DND-41 (cell line): Measurements from ENCODE around the gene MCM7.

Experiments used
- ATAC-seq: fragments of 200-7000 bp; cut with Tn5 transposase; 3 replicates; pipeline ENCODE4 v1.9.1; 2021; ENCODE audit warnings: low read depth; ENCODE audit not compliant: insufficient read depth
- DNase-seq: peaks from one replicate; pipeline ENCODE4 v3.0.0-alpha.2; 2020
- H2AFZ ChIP-seq: 2 replicates; pipeline ENCODE4 v1.6.0; 2012; ENCODE audit warnings: low read depth, low read length
- H3K27ac ChIP-seq: 2 replicates; pipeline ENCODE4 v1.5.1; 2012; ENCODE audit warnings: low read length, inconsistent platforms
- H3K27me3 ChIP-seq: fragments of 200-600 bp; sonication (generic); 2 replicates; pipeline ENCODE4 v1.6.0; 2012; ENCODE audit warnings: low read length, mild to moderate bottlenecking, inconsistent platforms; ENCODE audit not compliant: insufficient read depth, poor library complexity
- H3K36me3 ChIP-seq: 2 replicates; pipeline ENCODE4 v1.5.1; 2012; ENCODE audit warnings: low read length, inconsistent platforms; ENCODE audit not compliant: insufficient read depth
- H3K4me1 ChIP-seq: 2 replicates; pipeline ENCODE4 v1.5.1; 2012; ENCODE audit warnings: mild to moderate bottlenecking, low read length; ENCODE audit not compliant: insufficient read depth
- H3K4me2 ChIP-seq: 2 replicates; pipeline ENCODE4 v1.6.0; 2012; ENCODE audit warnings: mild to moderate bottlenecking, moderate library complexity, low read length, inconsistent platforms; ENCODE audit not compliant: insufficient read depth
- H3K4me3 ChIP-seq, 2 experiments: fragments of 200-600 bp in 1 of 2; shearing (Covaris generic) in 1 of 2; 2 replicates each; pipeline ENCODE4 v1.5.1; 2012 to 2016; ENCODE audit warnings: inconsistent platforms in 2 of 2, low read length in 2 of 2, mild to moderate bottlenecking in 2 of 2, low read depth in 1 of 2, moderate library complexity in 1 of 2
- H3K79me2 ChIP-seq: 2 replicates; pipeline ENCODE4 v1.6.0; 2012; ENCODE audit warnings: low read length, inconsistent platforms; ENCODE audit not compliant: insufficient read depth
- H3K9ac ChIP-seq: 2 replicates; pipeline ENCODE4 v1.6.0; 2012; ENCODE audit warnings: low read depth, mild to moderate bottlenecking, inconsistent platforms, low read length, moderate library complexity
- H3K9me3 ChIP-seq: 2 replicates; pipeline ENCODE4 v1.5.1; 2012; ENCODE audit warnings: low read length, moderate library complexity, mild to moderate bottlenecking, inconsistent platforms; ENCODE audit not compliant: insufficient read depth, severe bottlenecking
- H4K20me1 ChIP-seq: 2 replicates; pipeline ENCODE4 v1.6.0; 2012; ENCODE audit warnings: low read length; ENCODE audit not compliant: insufficient read depth
- EZH2 ChIP-seq: IDR thresholded peaks from 3 replicates; pipeline ENCODE4 v1.6.1; 2012; ENCODE audit warnings: borderline replicate concordance, low read depth, mild to moderate bottlenecking, moderate library complexity, low read length, inconsistent platforms; ENCODE audit not compliant: severe bottlenecking
- TF ChIP-seq, protein P1 (sequence below): IDR thresholded peaks from 2 replicates; pipeline ENCODE4 v1.5.1; 2012; ENCODE audit warnings: borderline replicate concordance, low read length, moderate library complexity, mild to moderate bottlenecking; ENCODE audit not compliant: poor library complexity, severe bottlenecking; ENCODE audit errors: extremely low read depth

The MCM7 gene

DNA sequence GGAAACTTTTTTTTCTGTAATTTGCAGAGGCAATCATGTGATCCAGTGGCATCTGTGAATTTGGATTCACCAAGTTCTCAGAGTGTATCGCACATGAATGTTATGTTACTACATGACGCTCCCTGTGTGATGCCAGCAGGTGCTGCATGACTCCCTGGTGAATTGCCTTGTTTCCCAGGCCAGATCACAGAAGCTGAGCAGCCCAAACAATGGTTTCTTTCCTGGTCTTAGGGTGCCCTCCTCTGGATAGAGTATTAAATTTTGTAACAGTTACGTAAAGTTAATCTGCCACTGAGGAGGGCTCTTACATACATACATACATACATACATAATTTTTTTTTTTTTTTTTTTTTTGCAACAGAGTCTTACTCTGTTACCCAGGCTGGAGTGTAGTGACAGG lies 48.0 kb downstream of the MCM7 start:
- Histone ChIP-seq H3K27ac (no peak overlapping the region), H2AFZ (no peak overlapping the region), H3K9ac (no peak overlapping the region), H3K4me3 (no peak overlapping the region), H3K4me2 (no peak overlapping the region), H4K20me1 (no peaks in the 10 kb centered on the region), H3K36me3 (peaks cover 13% of the 10 kb centered on the region), H3K27me3 (no peaks in the 10 kb centered on the region), H3K79me2 (peaks cover 12% of the 10 kb centered on the region), H3K4me1 (peaks cover 20% of the 10 kb centered on the region), H3K9me3 (no peaks in the 10 kb centered on the region)
- DNase-seq (peak; percentile 37), ATAC-seq (peak; percentile 33; the same call in 2 of the 3 replicates)
- TF ChIP-seq, protein P1, sequence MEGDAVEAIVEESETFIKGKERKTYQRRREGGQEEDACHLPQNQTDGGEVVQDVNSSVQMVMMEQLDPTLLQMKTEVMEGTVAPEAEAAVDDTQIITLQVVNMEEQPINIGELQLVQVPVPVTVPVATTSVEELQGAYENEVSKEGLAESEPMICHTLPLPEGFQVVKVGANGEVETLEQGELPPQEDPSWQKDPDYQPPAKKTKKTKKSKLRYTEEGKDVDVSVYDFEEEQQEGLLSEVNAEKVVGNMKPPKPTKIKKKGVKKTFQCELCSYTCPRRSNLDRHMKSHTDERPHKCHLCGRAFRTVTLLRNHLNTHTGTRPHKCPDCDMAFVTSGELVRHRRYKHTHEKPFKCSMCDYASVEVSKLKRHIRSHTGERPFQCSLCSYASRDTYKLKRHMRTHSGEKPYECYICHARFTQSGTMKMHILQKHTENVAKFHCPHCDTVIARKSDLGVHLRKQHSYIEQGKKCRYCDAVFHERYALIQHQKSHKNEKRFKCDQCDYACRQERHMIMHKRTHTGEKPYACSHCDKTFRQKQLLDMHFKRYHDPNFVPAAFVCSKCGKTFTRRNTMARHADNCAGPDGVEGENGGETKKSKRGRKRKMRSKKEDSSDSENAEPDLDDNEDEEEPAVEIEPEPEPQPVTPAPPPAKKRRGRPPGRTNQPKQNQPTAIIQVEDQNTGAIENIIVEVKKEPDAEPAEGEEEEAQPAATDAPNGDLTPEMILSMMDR = peak; percentile 44
- no peak for TF ChIP-seq EZH2

DNA sequence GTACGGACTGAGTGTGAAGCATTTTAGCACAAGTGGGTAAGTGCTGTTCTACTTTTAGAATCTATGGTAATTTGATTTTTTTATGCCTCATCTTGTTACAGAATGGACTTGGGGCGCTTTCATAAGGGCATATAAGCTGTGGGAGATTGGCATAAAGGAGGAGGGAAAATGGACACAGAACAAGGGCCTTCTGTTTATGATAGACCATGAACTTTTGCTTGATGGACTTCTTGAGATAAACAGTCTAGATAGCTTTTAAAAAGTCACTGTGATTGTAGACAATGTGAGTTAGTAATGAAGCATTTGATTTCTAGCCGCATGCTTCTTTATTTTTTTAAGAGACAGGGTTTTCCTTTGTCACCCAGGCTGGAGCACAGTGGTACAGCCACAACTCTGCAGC lies 49.6 kb downstream of the MCM7 start:
- H2AFZ ChIP-seq = no peak overlapping the region
- no peaks in the 10 kb centered on the region for H3K27me3 ChIP-seq
- DNase-seq = no peak
- no peaks in the 10 kb centered on the region for H4K20me1 ChIP-seq
- TF ChIP-seq, protein P1 = no peak
- TF ChIP-seq EZH2 = no peak
- no peak for ATAC-seq
- peaks cover 12% of the 10 kb centered on the region for H3K79me2 ChIP-seq
- H3K4me2 ChIP-seq = no peak overlapping the region
- H3K4me1 ChIP-seq = peaks cover 20% of the 10 kb centered on the region
- H3K27ac ChIP-seq = no peak overlapping the region
- H3K4me3 ChIP-seq = no peak overlapping the region
- no peak overlapping the region for H3K9ac ChIP-seq
- H3K9me3 ChIP-seq = no peaks in the 10 kb centered on the region
- H3K36me3 ChIP-seq = no peaks in the 10 kb centered on the region; the same call in 1 of the 2 replicates

DNA sequence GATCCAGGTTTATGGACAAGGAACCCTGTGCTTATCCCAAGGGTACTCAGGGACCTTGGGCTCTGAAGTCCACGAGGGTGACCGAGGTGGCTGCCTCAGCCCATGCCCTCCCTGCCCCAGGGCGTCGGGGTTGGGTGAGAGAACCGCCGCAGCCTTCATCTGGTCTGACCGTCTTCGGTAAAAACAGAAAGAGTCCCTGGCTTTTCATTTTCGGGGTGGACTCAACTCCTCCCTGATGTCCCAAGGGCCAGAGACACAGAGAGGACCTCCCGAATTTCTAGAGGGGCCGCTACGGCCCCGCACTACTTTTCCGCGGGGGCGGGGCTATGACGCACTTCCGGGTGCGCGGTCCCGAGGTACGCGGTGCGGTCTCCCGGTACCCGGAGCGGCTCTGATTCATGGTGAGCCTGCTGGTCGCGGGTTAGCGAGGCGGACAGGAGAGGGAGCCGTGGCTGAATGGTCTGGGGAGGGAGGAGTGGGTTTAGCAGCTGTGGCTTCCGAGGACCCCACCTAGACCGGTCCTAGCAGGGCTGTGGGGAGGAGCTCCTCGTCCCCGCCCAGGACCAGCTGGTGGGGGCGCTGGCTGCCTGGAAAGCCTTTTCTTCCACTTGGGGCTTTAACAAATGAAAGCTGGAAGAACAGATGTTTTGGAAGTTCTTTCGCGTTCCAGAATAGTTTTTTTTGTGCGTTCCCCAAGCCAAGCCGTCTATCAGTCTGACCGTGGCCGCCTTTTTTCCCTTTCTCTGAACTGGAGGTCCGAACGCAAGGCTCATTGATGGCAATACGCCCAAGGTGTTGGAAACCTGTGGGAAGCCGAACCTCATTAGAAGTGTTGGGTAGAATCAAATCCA lies 51.5 kb downstream of the MCM7 start, which contains the start of gene ZSCAN21:
Gene ZSCAN21, plus strand, starts transcription at position 334 of the 851 bp plus-strand sequence. CDS start 7,233 bp downstream, outside the sequence.
- H3K27ac ChIP-seq = peak within 1 kb of the TSS; percentile 85

More for the DNA sequence above, 51.5 kb downstream of the MCM7 start, which contains the start of gene ZSCAN21:
- Histone ChIP-seq H3K27me3 (no peaks in the 10 kb centered on the region), H3K4me1 (peaks cover 20% of the 10 kb centered on the region), H4K20me1 (no peaks in the 10 kb centered on the region), H3K4me3 (peak within 1 kb of the TSS; percentile 57 to 95), H3K4me2 (peak within 1 kb of the TSS; percentile 85), H3K36me3 (no peaks in the 10 kb centered on the region; the same call in 1 of the 2 replicates), H2AFZ (peak within 1 kb of the TSS; percentile 94), H3K9ac (peak within 1 kb of the TSS; percentile 70), H3K9me3 (no peaks in the 10 kb centered on the region), H3K79me2 (peaks cover 12% of the 10 kb centered on the region)
- ATAC-seq (peak; percentile 90), DNase-seq (peak; percentile 79)
- TF ChIP-seq, protein P1 = peak; percentile 39
- no peak for TF ChIP-seq EZH2
